Ishikawa (cell line): ENCODE data around the gene NKD1.

ENCODE experiments used
- CEBPB ChIP-seq: IDR thresholded peaks from 2 replicates; pipeline ENCODE4 v1.6.1; 2012
- CREB1 ChIP-seq: IDR thresholded peaks from 2 replicates; pipeline ENCODE4 v1.6.1; 2012; ENCODE audit warnings: low read depth
- EGR1 ChIP-seq: IDR thresholded peaks from 2 replicates; pipeline ENCODE4 v1.6.1; 2012
- EP300 ChIP-seq: IDR thresholded peaks from 2 replicates; pipeline ENCODE4 v1.6.1; 2012; ENCODE audit warnings: borderline replicate concordance
- FOXM1 ChIP-seq: IDR thresholded peaks from 2 replicates; pipeline ENCODE4 v1.6.1; 2012; ENCODE audit warnings: low read depth, borderline replicate concordance
- MAX ChIP-seq: IDR thresholded peaks from 2 replicates; pipeline ENCODE4 v1.6.1; 2012
- NFIC ChIP-seq: IDR thresholded peaks from 2 replicates; pipeline ENCODE4 v1.6.1; 2012
- RAD21 ChIP-seq: IDR thresholded peaks from 2 replicates; pipeline ENCODE4 v1.6.1; 2012; ENCODE audit warnings: low read depth
- TAF1 ChIP-seq: IDR thresholded peaks from 2 replicates; pipeline ENCODE4 v1.6.1; 2012; ENCODE audit warnings: low read depth, mild to moderate bottlenecking
- TCF12 ChIP-seq: IDR thresholded peaks from 2 replicates; pipeline ENCODE4 v1.6.1; 2012; ENCODE audit warnings: low read depth
- TEAD4 ChIP-seq: IDR thresholded peaks from 2 replicates; pipeline ENCODE4 v1.6.1; 2012
- USF1 ChIP-seq: IDR thresholded peaks from 2 replicates; pipeline ENCODE4 v1.6.1; 2012
- YY1 ChIP-seq: IDR thresholded peaks from 2 replicates; pipeline ENCODE4 v1.6.1; 2012; ENCODE audit warnings: low read depth
- ZBTB7A ChIP-seq: IDR thresholded peaks from 2 replicates; pipeline ENCODE4 v1.6.1; 2012; ENCODE audit warnings: low read depth
- TF ChIP-seq, protein P1 (sequence below): IDR thresholded peaks from 2 replicates; pipeline ENCODE4 v1.6.1; 2012; ENCODE audit warnings: low read depth, mild to moderate bottlenecking

NKD1 gene

GRCh38 chr16:50676684-50677225 is 128.6 kb downstream of the NKD1 start:
- TF ChIP-seq ZBTB7A (no peak), CEBPB (no peak), CREB1 (no peak), NFIC (no peak), YY1 (no peak), EGR1 (no peak), FOXM1 (no peak), EP300 (no peak), RAD21 (no peak), TCF12 (no peak), TAF1 (no peak), USF1 (no peak), TEAD4 (no peak)
- TF ChIP-seq, protein P1, sequence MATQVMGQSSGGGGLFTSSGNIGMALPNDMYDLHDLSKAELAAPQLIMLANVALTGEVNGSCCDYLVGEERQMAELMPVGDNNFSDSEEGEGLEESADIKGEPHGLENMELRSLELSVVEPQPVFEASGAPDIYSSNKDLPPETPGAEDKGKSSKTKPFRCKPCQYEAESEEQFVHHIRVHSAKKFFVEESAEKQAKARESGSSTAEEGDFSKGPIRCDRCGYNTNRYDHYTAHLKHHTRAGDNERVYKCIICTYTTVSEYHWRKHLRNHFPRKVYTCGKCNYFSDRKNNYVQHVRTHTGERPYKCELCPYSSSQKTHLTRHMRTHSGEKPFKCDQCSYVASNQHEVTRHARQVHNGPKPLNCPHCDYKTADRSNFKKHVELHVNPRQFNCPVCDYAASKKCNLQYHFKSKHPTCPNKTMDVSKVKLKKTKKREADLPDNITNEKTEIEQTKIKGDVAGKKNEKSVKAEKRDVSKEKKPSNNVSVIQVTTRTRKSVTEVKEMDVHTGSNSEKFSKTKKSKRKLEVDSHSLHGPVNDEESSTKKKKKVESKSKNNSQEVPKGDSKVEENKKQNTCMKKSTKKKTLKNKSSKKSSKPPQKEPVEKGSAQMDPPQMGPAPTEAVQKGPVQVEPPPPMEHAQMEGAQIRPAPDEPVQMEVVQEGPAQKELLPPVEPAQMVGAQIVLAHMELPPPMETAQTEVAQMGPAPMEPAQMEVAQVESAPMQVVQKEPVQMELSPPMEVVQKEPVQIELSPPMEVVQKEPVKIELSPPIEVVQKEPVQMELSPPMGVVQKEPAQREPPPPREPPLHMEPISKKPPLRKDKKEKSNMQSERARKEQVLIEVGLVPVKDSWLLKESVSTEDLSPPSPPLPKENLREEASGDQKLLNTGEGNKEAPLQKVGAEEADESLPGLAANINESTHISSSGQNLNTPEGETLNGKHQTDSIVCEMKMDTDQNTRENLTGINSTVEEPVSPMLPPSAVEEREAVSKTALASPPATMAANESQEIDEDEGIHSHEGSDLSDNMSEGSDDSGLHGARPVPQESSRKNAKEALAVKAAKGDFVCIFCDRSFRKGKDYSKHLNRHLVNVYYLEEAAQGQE, result no peak

- TF ChIP-seq MAX (no peak), USF1 (no peak), NFIC (no peak), TEAD4 (no peak), EP300 (no peak), RAD21 (no peak), TCF12 (no peak), ZBTB7A (no peak), EGR1 (no peak), CEBPB (no peak), TAF1 (no peak), CREB1 (no peak), YY1 (no peak), FOXM1 (no peak)
- TF ChIP-seq, protein P1, result no peak
Observed at GRCh38 chr16:50677351-50677750, 129.2 kb downstream of the NKD1 start.

- no peak for TF ChIP-seq CEBPB
- no peak for TF ChIP-seq TAF1
- TF ChIP-seq FOXM1, result no peak
- no peak for TF ChIP-seq YY1
Observed at GRCh38 chr16:50678531-50678930, 130.3 kb downstream of the NKD1 start.

DNA sequence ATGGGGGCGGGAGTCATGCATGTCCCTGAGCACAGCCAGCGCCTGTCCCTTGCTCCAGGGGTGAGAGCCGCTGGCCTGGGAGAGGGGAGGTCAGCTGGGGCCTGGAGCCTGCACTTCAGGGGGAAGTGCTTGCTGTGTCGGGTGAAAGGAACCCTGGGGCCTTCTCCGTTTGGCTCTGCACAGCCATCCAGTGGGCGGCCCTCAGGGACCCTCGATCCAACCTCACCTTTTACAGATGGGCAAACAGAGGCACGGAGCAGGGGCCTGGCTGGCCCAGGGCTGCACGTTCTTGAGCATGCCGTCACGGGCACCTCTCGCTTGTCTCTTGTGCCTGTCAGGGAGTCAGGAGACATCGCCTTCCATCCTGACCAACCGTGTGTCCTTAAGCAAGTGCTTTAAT is 131.1 kb downstream of the NKD1 start:
- TF ChIP-seq FOXM1 (no peak), EP300 (no peak), TEAD4 (no peak), RAD21 (no peak), CEBPB (no peak), CREB1 (no peak), TAF1 (no peak), EGR1 (no peak)

DNA sequence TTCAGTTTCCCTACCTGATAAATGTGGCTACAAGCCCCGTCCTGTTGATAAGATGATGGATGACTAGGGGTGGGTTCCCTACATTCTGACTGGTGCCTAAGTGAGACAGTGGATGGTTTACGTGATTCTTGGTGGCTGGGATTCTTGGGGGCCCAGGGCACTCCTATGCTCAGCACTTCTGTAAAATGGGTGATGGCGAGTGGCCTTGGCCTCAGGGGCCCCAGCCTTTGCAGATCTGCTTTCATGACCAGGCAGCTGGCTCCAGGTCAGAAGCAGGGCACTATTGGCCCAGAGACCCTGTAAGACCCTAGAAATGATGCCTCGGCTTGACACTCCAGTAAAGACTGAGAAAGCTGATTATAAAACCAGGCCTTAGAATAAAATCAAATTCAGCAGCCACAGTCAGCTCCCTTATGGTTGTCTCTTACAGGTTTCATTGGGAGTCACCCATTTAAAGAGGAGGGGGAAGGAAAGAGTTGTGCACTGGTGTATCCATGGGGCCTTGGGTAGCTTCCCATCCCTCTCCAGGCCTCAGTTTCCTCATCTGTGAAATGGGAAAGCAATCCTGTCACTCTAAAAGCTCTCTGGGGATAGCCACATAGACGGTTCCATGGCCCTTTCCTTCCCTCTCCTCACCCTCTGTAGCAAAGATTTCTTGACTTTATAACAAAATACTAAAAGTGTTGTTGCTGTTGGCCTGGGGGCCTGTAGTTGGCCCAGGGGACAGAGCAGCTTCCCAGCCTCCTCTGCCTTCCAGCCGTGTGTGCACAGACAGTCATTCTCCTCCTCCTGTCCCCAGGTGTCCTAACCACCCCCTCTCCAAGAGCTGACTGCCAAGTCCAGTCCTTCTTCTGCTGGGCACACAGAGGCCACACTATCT is 131.7 kb downstream of the NKD1 start:
- no peak for TF ChIP-seq RAD21
- no peak for TF ChIP-seq EGR1
- TF ChIP-seq TCF12, result no peak
- no peak for TF ChIP-seq USF1
- TF ChIP-seq MAX, result no peak
- TF ChIP-seq CEBPB, result no peak
- no peak for TF ChIP-seq ZBTB7A
- no peak for TF ChIP-seq TAF1
- no peak for TF ChIP-seq TEAD4
- TF ChIP-seq NFIC, result no peak
- no peak for TF ChIP-seq YY1
- TF ChIP-seq, protein P1, result no peak
- no peak for TF ChIP-seq FOXM1
- TF ChIP-seq CREB1, result no peak
- no peak for TF ChIP-seq EP300
